Measurements from ENCODE around the gene CFAP45. TPM values are rescaled to one million over a fixed set of nuclear protein-coding genes. Genes with fewer than 3 reads are reported as not detected.
A peak's percentile ranks its signal among the peaks of the same experiment; 100 is the strongest.

Gene CFAP45
- total and polyA plus RNA-seq, 9 of the 15 experiments (the other 6 are each of a cell fraction or from before 2014, with no cell fraction given): 0.65 to 2.4 (median 1.5) TPM

DNA sequence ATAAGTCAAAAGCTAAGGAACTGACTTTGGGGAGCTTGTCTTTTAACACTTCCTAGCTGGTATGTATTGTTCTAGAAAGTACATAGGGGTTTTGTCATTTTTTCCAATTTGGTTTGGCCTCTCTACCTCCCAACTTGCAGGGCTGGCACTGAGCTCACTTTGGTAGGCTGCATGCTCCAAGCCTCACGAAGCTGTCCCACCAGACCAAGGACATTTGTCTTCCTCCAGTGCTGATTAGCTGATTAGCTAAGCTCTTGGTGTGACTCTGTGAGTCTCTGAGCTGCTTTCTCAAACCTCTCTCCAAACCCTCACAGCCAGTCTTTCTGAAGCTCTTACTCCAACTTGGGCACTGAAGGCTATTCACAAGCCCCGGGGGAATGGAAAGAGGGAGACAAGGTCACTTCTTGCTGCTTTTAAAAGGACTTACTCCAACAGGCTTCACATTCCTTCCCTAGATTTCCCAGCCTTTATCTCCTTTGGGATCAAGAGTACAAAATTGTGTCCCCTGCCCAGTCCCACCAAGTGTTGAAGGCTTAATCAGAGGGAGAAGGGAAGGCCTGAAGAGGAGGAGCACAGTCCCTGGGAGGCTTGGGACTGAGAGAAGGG, 893 bp upstream of the CFAP45 start (continued):
- TF ChIP-seq, protein P1, sequence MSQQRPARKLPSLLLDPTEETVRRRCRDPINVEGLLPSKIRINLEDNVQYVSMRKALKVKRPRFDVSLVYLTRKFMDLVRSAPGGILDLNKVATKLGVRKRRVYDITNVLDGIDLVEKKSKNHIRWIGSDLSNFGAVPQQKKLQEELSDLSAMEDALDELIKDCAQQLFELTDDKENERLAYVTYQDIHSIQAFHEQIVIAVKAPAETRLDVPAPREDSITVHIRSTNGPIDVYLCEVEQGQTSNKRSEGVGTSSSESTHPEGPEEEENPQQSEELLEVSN (IDR thresholded peaks at IDR 0.05; ENCODE audit: borderline replicate concordance in 1 of 2, extremely low read depth in 1 of 2, insufficient read depth in 1 of 2, insufficient read length in 1 of 2, low read depth in 1 of 2, low read length in 1 of 2, poor library complexity in 1 of 2, severe bottlenecking in 1 of 2): peak; percentile 41 to 73
- TF ChIP-seq, protein P2, sequence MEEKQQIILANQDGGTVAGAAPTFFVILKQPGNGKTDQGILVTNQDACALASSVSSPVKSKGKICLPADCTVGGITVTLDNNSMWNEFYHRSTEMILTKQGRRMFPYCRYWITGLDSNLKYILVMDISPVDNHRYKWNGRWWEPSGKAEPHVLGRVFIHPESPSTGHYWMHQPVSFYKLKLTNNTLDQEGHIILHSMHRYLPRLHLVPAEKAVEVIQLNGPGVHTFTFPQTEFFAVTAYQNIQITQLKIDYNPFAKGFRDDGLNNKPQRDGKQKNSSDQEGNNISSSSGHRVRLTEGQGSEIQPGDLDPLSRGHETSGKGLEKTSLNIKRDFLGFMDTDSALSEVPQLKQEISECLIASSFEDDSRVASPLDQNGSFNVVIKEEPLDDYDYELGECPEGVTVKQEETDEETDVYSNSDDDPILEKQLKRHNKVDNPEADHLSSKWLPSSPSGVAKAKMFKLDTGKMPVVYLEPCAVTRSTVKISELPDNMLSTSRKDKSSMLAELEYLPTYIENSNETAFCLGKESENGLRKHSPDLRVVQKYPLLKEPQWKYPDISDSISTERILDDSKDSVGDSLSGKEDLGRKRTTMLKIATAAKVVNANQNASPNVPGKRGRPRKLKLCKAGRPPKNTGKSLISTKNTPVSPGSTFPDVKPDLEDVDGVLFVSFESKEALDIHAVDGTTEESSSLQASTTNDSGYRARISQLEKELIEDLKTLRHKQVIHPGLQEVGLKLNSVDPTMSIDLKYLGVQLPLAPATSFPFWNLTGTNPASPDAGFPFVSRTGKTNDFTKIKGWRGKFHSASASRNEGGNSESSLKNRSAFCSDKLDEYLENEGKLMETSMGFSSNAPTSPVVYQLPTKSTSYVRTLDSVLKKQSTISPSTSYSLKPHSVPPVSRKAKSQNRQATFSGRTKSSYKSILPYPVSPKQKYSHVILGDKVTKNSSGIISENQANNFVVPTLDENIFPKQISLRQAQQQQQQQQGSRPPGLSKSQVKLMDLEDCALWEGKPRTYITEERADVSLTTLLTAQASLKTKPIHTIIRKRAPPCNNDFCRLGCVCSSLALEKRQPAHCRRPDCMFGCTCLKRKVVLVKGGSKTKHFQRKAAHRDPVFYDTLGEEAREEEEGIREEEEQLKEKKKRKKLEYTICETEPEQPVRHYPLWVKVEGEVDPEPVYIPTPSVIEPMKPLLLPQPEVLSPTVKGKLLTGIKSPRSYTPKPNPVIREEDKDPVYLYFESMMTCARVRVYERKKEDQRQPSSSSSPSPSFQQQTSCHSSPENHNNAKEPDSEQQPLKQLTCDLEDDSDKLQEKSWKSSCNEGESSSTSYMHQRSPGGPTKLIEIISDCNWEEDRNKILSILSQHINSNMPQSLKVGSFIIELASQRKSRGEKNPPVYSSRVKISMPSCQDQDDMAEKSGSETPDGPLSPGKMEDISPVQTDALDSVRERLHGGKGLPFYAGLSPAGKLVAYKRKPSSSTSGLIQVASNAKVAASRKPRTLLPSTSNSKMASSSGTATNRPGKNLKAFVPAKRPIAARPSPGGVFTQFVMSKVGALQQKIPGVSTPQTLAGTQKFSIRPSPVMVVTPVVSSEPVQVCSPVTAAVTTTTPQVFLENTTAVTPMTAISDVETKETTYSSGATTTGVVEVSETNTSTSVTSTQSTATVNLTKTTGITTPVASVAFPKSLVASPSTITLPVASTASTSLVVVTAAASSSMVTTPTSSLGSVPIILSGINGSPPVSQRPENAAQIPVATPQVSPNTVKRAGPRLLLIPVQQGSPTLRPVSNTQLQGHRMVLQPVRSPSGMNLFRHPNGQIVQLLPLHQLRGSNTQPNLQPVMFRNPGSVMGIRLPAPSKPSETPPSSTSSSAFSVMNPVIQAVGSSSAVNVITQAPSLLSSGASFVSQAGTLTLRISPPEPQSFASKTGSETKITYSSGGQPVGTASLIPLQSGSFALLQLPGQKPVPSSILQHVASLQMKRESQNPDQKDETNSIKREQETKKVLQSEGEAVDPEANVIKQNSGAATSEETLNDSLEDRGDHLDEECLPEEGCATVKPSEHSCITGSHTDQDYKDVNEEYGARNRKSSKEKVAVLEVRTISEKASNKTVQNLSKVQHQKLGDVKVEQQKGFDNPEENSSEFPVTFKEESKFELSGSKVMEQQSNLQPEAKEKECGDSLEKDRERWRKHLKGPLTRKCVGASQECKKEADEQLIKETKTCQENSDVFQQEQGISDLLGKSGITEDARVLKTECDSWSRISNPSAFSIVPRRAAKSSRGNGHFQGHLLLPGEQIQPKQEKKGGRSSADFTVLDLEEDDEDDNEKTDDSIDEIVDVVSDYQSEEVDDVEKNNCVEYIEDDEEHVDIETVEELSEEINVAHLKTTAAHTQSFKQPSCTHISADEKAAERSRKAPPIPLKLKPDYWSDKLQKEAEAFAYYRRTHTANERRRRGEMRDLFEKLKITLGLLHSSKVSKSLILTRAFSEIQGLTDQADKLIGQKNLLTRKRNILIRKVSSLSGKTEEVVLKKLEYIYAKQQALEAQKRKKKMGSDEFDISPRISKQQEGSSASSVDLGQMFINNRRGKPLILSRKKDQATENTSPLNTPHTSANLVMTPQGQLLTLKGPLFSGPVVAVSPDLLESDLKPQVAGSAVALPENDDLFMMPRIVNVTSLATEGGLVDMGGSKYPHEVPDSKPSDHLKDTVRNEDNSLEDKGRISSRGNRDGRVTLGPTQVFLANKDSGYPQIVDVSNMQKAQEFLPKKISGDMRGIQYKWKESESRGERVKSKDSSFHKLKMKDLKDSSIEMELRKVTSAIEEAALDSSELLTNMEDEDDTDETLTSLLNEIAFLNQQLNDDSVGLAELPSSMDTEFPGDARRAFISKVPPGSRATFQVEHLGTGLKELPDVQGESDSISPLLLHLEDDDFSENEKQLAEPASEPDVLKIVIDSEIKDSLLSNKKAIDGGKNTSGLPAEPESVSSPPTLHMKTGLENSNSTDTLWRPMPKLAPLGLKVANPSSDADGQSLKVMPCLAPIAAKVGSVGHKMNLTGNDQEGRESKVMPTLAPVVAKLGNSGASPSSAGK (IDR thresholded peaks at IDR 0.05): 0 out of 2 replicates have a peak, but pooled peaks have one; percentile 12
- peak; percentile 32; the same call in 1 of the 2 replicates for TF ChIP-seq GATA2 (CRISPR knock-in tag; IDR thresholded peaks at IDR 0.05)
- no peak for TF ChIP-seq EHMT2 (IDR thresholded peaks at IDR 0.05)
- TF ChIP-seq ERF (CRISPR knock-in tag; IDR thresholded peaks at IDR 0.05): no peak
- TF ChIP-seq, protein P3, sequence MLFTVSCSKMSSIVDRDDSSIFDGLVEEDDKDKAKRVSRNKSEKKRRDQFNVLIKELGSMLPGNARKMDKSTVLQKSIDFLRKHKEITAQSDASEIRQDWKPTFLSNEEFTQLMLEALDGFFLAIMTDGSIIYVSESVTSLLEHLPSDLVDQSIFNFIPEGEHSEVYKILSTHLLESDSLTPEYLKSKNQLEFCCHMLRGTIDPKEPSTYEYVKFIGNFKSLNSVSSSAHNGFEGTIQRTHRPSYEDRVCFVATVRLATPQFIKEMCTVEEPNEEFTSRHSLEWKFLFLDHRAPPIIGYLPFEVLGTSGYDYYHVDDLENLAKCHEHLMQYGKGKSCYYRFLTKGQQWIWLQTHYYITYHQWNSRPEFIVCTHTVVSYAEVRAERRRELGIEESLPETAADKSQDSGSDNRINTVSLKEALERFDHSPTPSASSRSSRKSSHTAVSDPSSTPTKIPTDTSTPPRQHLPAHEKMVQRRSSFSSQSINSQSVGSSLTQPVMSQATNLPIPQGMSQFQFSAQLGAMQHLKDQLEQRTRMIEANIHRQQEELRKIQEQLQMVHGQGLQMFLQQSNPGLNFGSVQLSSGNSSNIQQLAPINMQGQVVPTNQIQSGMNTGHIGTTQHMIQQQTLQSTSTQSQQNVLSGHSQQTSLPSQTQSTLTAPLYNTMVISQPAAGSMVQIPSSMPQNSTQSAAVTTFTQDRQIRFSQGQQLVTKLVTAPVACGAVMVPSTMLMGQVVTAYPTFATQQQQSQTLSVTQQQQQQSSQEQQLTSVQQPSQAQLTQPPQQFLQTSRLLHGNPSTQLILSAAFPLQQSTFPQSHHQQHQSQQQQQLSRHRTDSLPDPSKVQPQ (CRISPR knock-in tag; IDR thresholded peaks at IDR 0.05; ENCODE audit: borderline replicate concordance): no peak

Data from K562 (cell line).